HepG2 (cell line): ENCODE measurements around the gene S100A16.

ENCODE experiments used
- ARNT2 ChIP-seq: sonication (generic); formaldehyde crosslinking; IDR thresholded peaks from 2 replicates; pipeline ENCODE4 v1.8.0; 2022; ENCODE audit warnings: mild to moderate bottlenecking, low read depth, missing genetic modification reagents, moderate library complexity
- CTCF ChIP-seq: sonication (generic); formaldehyde crosslinking; IDR thresholded peaks from 2 replicates; pipeline ENCODE4 v1.5.0; 2020; ENCODE audit warnings: mild to moderate bottlenecking, missing genetic modification reagents, moderate library complexity
- NFYC ChIP-seq: IDR thresholded peaks from 2 replicates; pipeline ENCODE4 v1.6.1; 2016; ENCODE audit warnings: missing genetic modification reagents, missing compliant biosample characterization
- PAX8 ChIP-seq: sonication (generic); formaldehyde crosslinking; IDR thresholded peaks from 2 replicates; pipeline ENCODE4 v1.8.0; 2022; ENCODE audit warnings: mild to moderate bottlenecking, missing genetic modification reagents, borderline replicate concordance
- TCF12 ChIP-seq, 2 experiments: fragments of 450-650 bp in 1 of 2; sonication (generic) in 1 of 2; formaldehyde crosslinking in 1 of 2; IDR thresholded peaks; 2 replicates each; pipeline versions ENCODE4 v1.6.1 to v1.8.0; 2017 to 2022; ENCODE audit warnings: antibody characterized with exemption in 1 of 2, mild to moderate bottlenecking in 1 of 2, missing genetic modification reagents in 1 of 2, moderate library complexity in 1 of 2
- ZNF121 ChIP-seq: sonication (generic); formaldehyde crosslinking; IDR thresholded peaks from 2 replicates; pipeline ENCODE4 v1.5.0; 2020; ENCODE audit warnings: mild to moderate bottlenecking, missing genetic modification reagents

DNA sequence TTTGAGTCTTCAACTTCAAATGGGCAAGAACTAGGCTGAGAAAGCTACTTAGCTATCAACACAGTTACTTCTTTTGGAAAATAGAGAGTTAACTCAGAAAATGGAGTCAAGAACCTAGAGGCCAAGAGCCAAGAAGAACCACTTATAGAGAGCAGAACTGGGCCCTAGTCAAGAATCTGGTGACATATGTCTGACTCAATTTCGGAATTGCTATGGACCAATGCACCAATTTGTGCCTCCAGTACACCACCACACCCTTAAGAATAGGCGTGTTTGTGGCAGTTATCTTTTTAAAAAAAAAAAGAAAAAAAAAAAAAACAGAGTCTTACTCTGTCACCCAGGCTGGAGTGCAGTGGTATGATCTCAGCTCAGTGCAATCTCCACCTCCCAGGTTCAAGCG, 55.1 kb downstream of the S100A16 start:
- TF ChIP-seq ARNT2 (CRISPR knock-in tag), result no peak
- no peak for TF ChIP-seq ZNF121 (CRISPR knock-in tag)
- no peak for TF ChIP-seq NFYC
- no peak for TF ChIP-seq CTCF (CRISPR knock-in tag)
- no peak for TF ChIP-seq TCF12 (IDR thresholded peaks at IDR 0.05)
- no peak for TF ChIP-seq TCF12 (CRISPR knock-in tag; IDR thresholded peaks at IDR 0.05)
- no peak for TF ChIP-seq PAX8 (CRISPR knock-in tag)
